Endothelial cell of umbilical vein (primary cell): Measurements from ENCODE around the gene TRIM24. TPM values are rescaled to one million over a fixed set of nuclear protein-coding genes. Genes with fewer than 3 reads are reported as not detected.

ENCODE experiments used
- BruUV-seq: library from RNA; stranded (reverse); fragments of 400-500 nt; replicated peaks from 2 replicates; lab custom pipeline; 2021; lab: Mats Ljungman, UMichigan
- CTCF ChIA-PET: fragments of 300-600, 350-600 bp; sonication (Branson Sonifier 250); formaldehyde crosslinking; loops from one replicate; lab custom pipeline; 2021; ENCODE audit warnings: antibody characterized with exemption, inconsistent platforms; lab: Charles Lee
- POLR2A ChIA-PET: fragments of 300-600, 350-600 bp; sonication (Branson Sonifier 250); formaldehyde crosslinking; loops from one replicate; lab custom pipeline; 2021; ENCODE audit warnings: antibody characterized with exemption, inconsistent platforms; lab: Charles Lee
- DNase-seq: peaks from one replicate; pipeline ENCODE4 v3.0.0-alpha.2; 2011; ENCODE audit warnings: low read depth, low spot score
- FAIRE-seq: peaks from 2 replicates; lab custom pipeline; 2011; peaks lifted over from hg19 to GRCh38; lab: Jason Lieb, UNC
- H2AFZ ChIP-seq: 2 replicates; pipeline ENCODE4 v1.6.0; 2012; ENCODE audit warnings: low read depth, low read length, control low read depth, inconsistent platforms
- H3K27ac ChIP-seq: 2 replicates; pipeline ENCODE4 v1.5.1; 2011; ENCODE audit warnings: low read depth, mild to moderate bottlenecking, control low read depth, low read length, moderate library complexity; ENCODE audit not compliant: insufficient read depth
- H3K27me3 ChIP-seq, 2 experiments: 2 replicates each; pipeline versions ENCODE4 v1.6.0 to v1.6.1; 2011; ENCODE audit warnings: low read length in 2 of 2, mixed read lengths in 1 of 2; ENCODE audit not compliant: control insufficient read depth in 2 of 2, insufficient read depth in 2 of 2
- H3K36me3 ChIP-seq, 2 experiments: 2 replicates in 1 of 2; 3 replicates in 1 of 2; pipeline ENCODE4 v1.5.1; 2011; ENCODE audit warnings: low read length in 2 of 2, mild to moderate bottlenecking in 1 of 2, moderate library complexity in 1 of 2; ENCODE audit not compliant: control insufficient read depth in 2 of 2, insufficient read depth in 2 of 2; ENCODE audit errors: extremely low read depth in 1 of 2
- H3K4me1 ChIP-seq: 3 replicates; pipeline ENCODE4 v1.5.1; 2011; ENCODE audit warnings: mild to moderate bottlenecking, low read length; ENCODE audit not compliant: control insufficient read depth, insufficient read depth; ENCODE audit errors: extremely low read depth
- H3K4me2 ChIP-seq: 2 replicates; pipeline ENCODE4 v1.6.1; 2011; ENCODE audit warnings: low read length, control low read depth, mixed read lengths; ENCODE audit not compliant: insufficient read depth
- H3K4me3 ChIP-seq, 3 experiments: fragments of 200-600 bp in 1 of 3; sonication (generic), shearing (Covaris generic) in 1 of 3; replicated peaks in 1 of 3; 2 replicates each; pipeline ENCODE4 v1.5.1; 2011 to 2016; ENCODE audit warnings: control low read depth in 3 of 3, low read length in 3 of 3, mild to moderate bottlenecking in 2 of 3, inconsistent platforms in 1 of 3, low read depth in 1 of 3, moderate library complexity in 1 of 3; ENCODE audit not compliant: insufficient read depth in 1 of 3
- H3K79me2 ChIP-seq: 2 replicates; pipeline ENCODE4 v1.6.0; 2012; ENCODE audit warnings: low read length, inconsistent platforms; ENCODE audit not compliant: control insufficient read depth, insufficient read depth
- H3K9ac ChIP-seq: replicated peaks from 2 replicates; pipeline ENCODE3; 2011; ENCODE audit warnings: low read length, control low read depth; ENCODE audit not compliant: insufficient read depth; ENCODE audit errors: extremely low read depth
- H3K9me1 ChIP-seq: replicated peaks from 3 replicates; pipeline ENCODE4 v1.6.0; 2011; ENCODE audit warnings: mild to moderate bottlenecking, low read length; ENCODE audit not compliant: control insufficient read depth, insufficient read depth; ENCODE audit errors: extremely low read depth
- H3K9me3 ChIP-seq: replicated peaks from 2 replicates; pipeline ENCODE4 v1.5.1; 2012; ENCODE audit warnings: low read length, inconsistent platforms; ENCODE audit not compliant: control insufficient read depth, insufficient read depth
- H4K20me1 ChIP-seq: replicated peaks from 2 replicates; pipeline ENCODE3; 2011; ENCODE audit warnings: mild to moderate bottlenecking, low read length; ENCODE audit not compliant: control insufficient read depth, insufficient read depth; ENCODE audit errors: extremely low read depth
- CTCF ChIP-seq, 2 donors: IDR thresholded peaks; 1 replicate in 1 of 2; 2 replicates in 1 of 2; pipeline ENCODE4 v1.5.1; 2011; ENCODE audit warnings: low read length in 2 of 2, mild to moderate bottlenecking in 2 of 2, moderate library complexity in 2 of 2, control low read depth in 1 of 2, inconsistent platforms in 1 of 2, low read depth in 1 of 2; ENCODE audit not compliant: insufficient read depth in 1 of 2; ENCODE audit errors: extremely low read depth in 1 of 2
- EZH2 ChIP-seq: IDR thresholded peaks from 2 replicates; pipeline ENCODE4 v1.6.1; 2012; ENCODE audit warnings: borderline replicate concordance, low read depth, mild to moderate bottlenecking, moderate library complexity, low read length, inconsistent platforms; ENCODE audit not compliant: severe bottlenecking
- FOS ChIP-seq: IDR thresholded peaks from 2 replicates; pipeline ENCODE4 v1.6.1; 2011; ENCODE audit warnings: mild to moderate bottlenecking, low read length, moderate library complexity, borderline replicate concordance; ENCODE audit not compliant: insufficient read depth
- GATA2 ChIP-seq: IDR thresholded peaks from 2 replicates; pipeline ENCODE4 v1.7.0; 2011; ENCODE audit warnings: low read depth, mild to moderate bottlenecking, moderate library complexity, mixed read lengths, low read length; ENCODE audit not compliant: insufficient read length, insufficient read depth
- JUN ChIP-seq: IDR thresholded peaks from 2 replicates; pipeline ENCODE4 v1.6.1; 2011; ENCODE audit warnings: borderline replicate concordance, low read depth; ENCODE audit not compliant: insufficient read length, insufficient read depth
- MYC ChIP-seq: IDR thresholded peaks from one replicate; pipeline ENCODE4 v1.6.1; 2011; ENCODE audit warnings: mild to moderate bottlenecking, low read depth, low read length
- POLR2A ChIP-seq: IDR thresholded peaks from 2 replicates; pipeline ENCODE4 v1.6.1; 2012; ENCODE audit warnings: low read depth, mild to moderate bottlenecking, control low read depth, low read length
- POLR2AphosphoS5 ChIP-seq: IDR thresholded peaks from 2 replicates; pipeline ENCODE4 v1.6.1; 2012; ENCODE audit warnings: low read depth, mild to moderate bottlenecking, control low read depth, low read length, moderate library complexity; ENCODE audit not compliant: insufficient read depth
- dilution Hi-C: fragments of 300-500 bp; cut with MboI; formaldehyde crosslinking; loops from one replicate; pipeline ENCODE4 v1.15.0; 2019; ENCODE audit warnings: low sequenced_read_pairs; ENCODE audit not compliant: extremely low pct_ligation_motif_present
- intact Hi-C: fragments of 100-400 bp; cut with micrococcal nuclease; formaldehyde crosslinking; loops from one replicate; pipeline ENCODE4 v1.10.0; 2022
- polyA plus RNA-seq, 4 experiments: library from polyadenylated mRNA; depleted of rRNA in 3 of 4; stranded (reverse) in 3 of 4; unstranded in 1 of 4; fragments of >200 nt; gene quantifications; 2 replicates each; pipeline versions ENCODE4 v1.2.1 to v1.2.3, GENCODE V29; 2011 to 2012; ENCODE audit warnings: missing spikeins in 1 of 4
- total RNA-seq: library from RNA; stranded (reverse); gene quantifications from 2 replicates; pipeline ENCODE4 v1.2.3, GENCODE V29; 2021
- TF ChIP-seq, protein P1 (sequence below): IDR thresholded peaks from 2 replicates; pipeline ENCODE4 v1.6.1; 2011; ENCODE audit not compliant: insufficient read depth, insufficient read length

Gene TRIM24
- total and polyA plus RNA-seq, 2 donors (not counting 3 experiments of a cell fraction or from before 2014, with no cell fraction given), result 9.1 to 26.1 TPM

GRCh38 chr7:138584283-138584682 is 124.2 kb downstream of the TRIM24 start:
- Histone ChIP-seq H2AFZ (no peak overlapping the region), H4K20me1 (no peaks in the 10 kb centered on the region), H3K4me2 (no peak overlapping the region), H3K9ac (no peak overlapping the region), H3K9me1 (no peaks in the 10 kb centered on the region), H3K9me3 (no peaks in the 10 kb centered on the region), H3K27ac (no peak overlapping the region), H3K4me1 (no peaks in the 10 kb centered on the region), H3K27me3 (no peaks in the 10 kb centered on the region), H3K36me3 (peaks cover 2 to 16% of the 10 kb centered on the region in 2 experiments), H3K79me2 (no peaks in the 10 kb centered on the region), H3K4me3 (no peak overlapping the region)
- CTCF ChIA-PET, result interaction anchor here (1.1 kb wide), 1 partner anchor 20 kb away, joined by 3 read pairs; no protein-coding TSS in a partner anchor
- no TSS peak for BruUV-seq
- DNase-seq (no peak), FAIRE-seq (no peak)
- POLR2A ChIA-PET, result no interaction called here
- dilution Hi-C loops, result no loop called here
- TF ChIP-seq FOS (no peak), EZH2 (no peak), POLR2AphosphoS5 (no peak), POLR2A (no peak), MYC (no peak), GATA2 (no peak), JUN (no peak), CTCF (IDR thresholded peaks at IDR 0.05; ENCODE audit: extremely low read depth in 1 of 2, insufficient read depth in 1 of 2, low read depth in 1 of 2, low read length in 2 of 2) (no peak)
- TF ChIP-seq, protein P1, sequence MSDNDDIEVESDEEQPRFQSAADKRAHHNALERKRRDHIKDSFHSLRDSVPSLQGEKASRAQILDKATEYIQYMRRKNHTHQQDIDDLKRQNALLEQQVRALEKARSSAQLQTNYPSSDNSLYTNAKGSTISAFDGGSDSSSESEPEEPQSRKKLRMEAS, result no peak
- intact Hi-C loops, result no loop called here
